ENCODE measurements around the gene EPHA10. TPM values are rescaled to one million over a fixed set of nuclear protein-coding genes. Genes with fewer than 3 reads are reported as not detected.

EPHA10 gene
- not detected in 2 replicates for total RNA-seq (2014; rRNA removed; shearing (Covaris generic); ENCODE audit: low replicate concordance)

DNA sequence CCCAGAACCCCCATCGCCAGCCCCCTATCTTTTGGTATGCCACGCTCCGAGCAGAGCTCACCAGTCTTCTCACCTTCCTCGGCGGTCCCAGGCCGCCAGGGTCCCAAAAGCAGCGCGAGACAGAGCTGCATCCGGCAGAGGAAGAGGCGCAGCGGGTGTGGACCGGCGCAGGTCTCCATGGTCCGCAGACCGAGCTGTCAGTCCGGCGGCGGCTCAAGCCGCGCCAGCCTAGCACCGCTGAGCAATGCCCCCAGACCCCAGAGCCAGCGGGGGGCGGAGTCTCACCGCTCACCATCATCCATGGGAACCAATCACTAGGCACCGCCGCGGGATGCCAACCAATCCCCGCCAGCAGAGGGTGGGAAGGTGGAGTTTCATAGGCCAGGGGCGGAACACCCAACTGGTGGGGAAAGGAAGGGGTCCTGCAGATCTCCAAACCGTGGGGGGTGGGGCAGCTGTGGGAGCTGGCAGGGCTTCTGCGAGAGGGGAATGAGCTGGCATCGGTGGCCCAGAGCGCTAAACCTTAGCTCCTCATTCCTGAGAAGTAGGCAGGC lies at the start of gene EPHA10:
EPHA10 (minus strand) TSS at position 233 of the 554 bp plus-strand sequence; CDS start at position 179, 54 bp downstream.
- Histone ChIP-seq H4K20me1 (ENCODE audit: insufficient read depth, low read depth, low read length) (no peaks in the 10 kb centered on the region), H3K79me2 (ENCODE audit: low read length) (no peaks in the 10 kb centered on the region), H3K27me3 (ENCODE audit: low read length) (no peaks in the 10 kb centered on the region), H2AFZ (ENCODE audit: low read length) (no peak within 1 kb of the TSS), H3K36me3 (ENCODE audit: insufficient read depth, low read length) (no peaks in the 10 kb centered on the region), H3K4me3 (ENCODE audit: low read length) (peak within 1 kb of the TSS; percentile 13; the same call in 1 of the 2 replicates), H3K9me2 (replicated peaks; ENCODE audit: insufficient read depth, low read length) (no peaks in the 10 kb centered on the region), H3K4me1 (ENCODE audit: low read length) (peaks cover 19% of the 10 kb centered on the region), H3K27ac (ENCODE audit: low read length) (no peak within 1 kb of the TSS), H3K9me3 (ENCODE audit: low read length) (no peaks in the 10 kb centered on the region), H3K4me2 (ENCODE audit: low read depth, low read length, poor library complexity, severe bottlenecking) (peak within 1 kb of the TSS; percentile 50), H3K9ac (ENCODE audit: low read length) (peak within 1 kb of the TSS; percentile 24; the same call in 1 of the 2 replicates)
- DNase-seq = no peak

DNA sequence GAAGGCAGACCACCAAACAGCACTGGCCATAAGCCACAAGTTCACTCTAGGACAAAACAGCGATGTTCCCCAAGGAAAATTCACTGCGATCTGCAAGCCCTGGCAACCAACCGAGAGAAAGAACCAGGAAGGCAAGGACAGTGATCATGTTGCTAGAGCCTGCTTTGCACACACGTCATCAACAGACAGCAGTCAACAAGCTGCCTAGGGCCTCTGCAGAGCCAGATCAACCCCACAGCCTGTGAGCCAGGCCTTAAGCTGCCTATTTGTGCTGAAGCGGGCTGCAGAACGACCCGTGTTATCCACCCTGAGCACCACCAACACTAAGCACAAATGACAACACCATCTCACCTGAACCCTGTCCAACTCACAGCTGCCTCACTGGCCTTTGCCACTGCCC lies 49.3 kb upstream of the EPHA10 start:
- Histone ChIP-seq H3K9me2 (replicated peaks; ENCODE audit: insufficient read depth, low read length) (no peaks in the 10 kb centered on the region), H3K27ac (ENCODE audit: low read length) (no peak overlapping the region), H2AFZ (ENCODE audit: low read length) (no peak overlapping the region), H3K9ac (ENCODE audit: low read length) (no peak overlapping the region), H3K4me1 (ENCODE audit: low read length) (peaks cover 26% of the 10 kb centered on the region), H3K36me3 (ENCODE audit: insufficient read depth, low read length) (peaks cover 6% of the 10 kb centered on the region; the same call in 1 of the 2 replicates), H3K9me3 (ENCODE audit: low read length) (no peaks in the 10 kb centered on the region), H3K79me2 (ENCODE audit: low read length) (peaks cover 31% of the 10 kb centered on the region), H3K27me3 (ENCODE audit: low read length) (no peaks in the 10 kb centered on the region), H3K4me2 (ENCODE audit: low read depth, low read length, poor library complexity, severe bottlenecking) (no peak overlapping the region), H4K20me1 (ENCODE audit: insufficient read depth, low read depth, low read length) (no peaks in the 10 kb centered on the region), H3K4me3 (ENCODE audit: low read length) (no peak overlapping the region)
- no peak for DNase-seq

GRCh38 chr1:37813529-37814145 lies 48.7 kb upstream of the EPHA10 start:
- H3K9me2 ChIP-seq (replicated peaks; ENCODE audit: insufficient read depth, low read length) = no peaks in the 10 kb centered on the region

DNA sequence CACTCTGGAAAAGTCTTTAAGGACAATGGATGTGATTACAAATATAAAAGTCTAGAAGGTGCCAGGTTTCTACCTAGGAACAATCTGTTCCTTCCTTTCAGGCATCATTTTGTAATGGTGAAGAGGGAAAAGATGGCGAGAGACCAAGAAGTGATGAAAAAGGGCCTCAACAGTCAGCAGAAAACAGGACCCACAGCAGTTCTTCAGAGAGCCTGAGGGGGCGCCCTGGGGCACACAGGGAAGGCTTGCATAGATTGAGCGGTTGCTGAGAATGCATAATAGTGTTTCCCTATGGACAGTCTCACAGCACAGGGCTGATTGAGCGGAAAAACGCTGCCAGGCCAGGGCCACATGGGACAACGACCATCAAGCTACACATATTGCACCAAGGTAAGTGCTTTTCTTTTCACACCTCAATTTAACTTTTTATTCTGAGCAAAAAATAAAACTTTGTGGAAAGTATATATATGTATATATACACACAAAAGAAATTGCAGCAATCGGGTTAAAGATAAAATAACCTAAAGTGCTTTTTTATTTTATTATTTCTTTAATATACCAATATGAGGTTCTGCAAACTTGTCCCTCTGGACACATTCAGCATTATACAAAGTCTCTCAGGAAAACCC lies 46.2 kb upstream of the EPHA10 start:
- Histone ChIP-seq H3K9me2 (replicated peaks; ENCODE audit: insufficient read depth, low read length) (no peaks in the 10 kb centered on the region), H3K4me2 (ENCODE audit: low read depth, low read length, poor library complexity, severe bottlenecking) (peak overlapping the region; percentile 43), H2AFZ (ENCODE audit: low read length) (no peak overlapping the region), H3K79me2 (ENCODE audit: low read length) (peaks cover 52% of the 10 kb centered on the region), H3K27me3 (ENCODE audit: low read length) (no peaks in the 10 kb centered on the region), H3K9me3 (ENCODE audit: low read length) (no peaks in the 10 kb centered on the region), H4K20me1 (ENCODE audit: insufficient read depth, low read depth, low read length) (peaks cover 14% of the 10 kb centered on the region), H3K9ac (ENCODE audit: low read length) (peak overlapping the region; percentile 5; the same call in 1 of the 2 replicates), H3K4me1 (ENCODE audit: low read length) (peaks cover 43% of the 10 kb centered on the region), H3K27ac (ENCODE audit: low read length) (peak overlapping the region; percentile 41), H3K36me3 (ENCODE audit: insufficient read depth, low read length) (peaks cover 10% of the 10 kb centered on the region; the same call in 1 of the 2 replicates), H3K4me3 (ENCODE audit: low read length) (no peak overlapping the region)
- DNase-seq = peak; percentile 94

More at GRCh38 chr1:37813529-37814145, 48.7 kb upstream of the EPHA10 start:
- Histone ChIP-seq H3K36me3 (ENCODE audit: insufficient read depth, low read length) (peaks cover 6% of the 10 kb centered on the region; the same call in 1 of the 2 replicates), H2AFZ (ENCODE audit: low read length) (no peak overlapping the region), H3K9ac (ENCODE audit: low read length) (no peak overlapping the region), H3K9me3 (ENCODE audit: low read length) (no peaks in the 10 kb centered on the region), H3K4me3 (ENCODE audit: low read length) (no peak overlapping the region), H3K27ac (ENCODE audit: low read length) (no peak overlapping the region), H3K4me1 (ENCODE audit: low read length) (peaks cover 32% of the 10 kb centered on the region), H3K4me2 (ENCODE audit: low read depth, low read length, poor library complexity, severe bottlenecking) (no peak overlapping the region), H4K20me1 (ENCODE audit: insufficient read depth, low read depth, low read length) (no peaks in the 10 kb centered on the region), H3K27me3 (ENCODE audit: low read length) (no peaks in the 10 kb centered on the region), H3K79me2 (ENCODE audit: low read length) (peaks cover 33% of the 10 kb centered on the region)
- DNase-seq = no peak

- H3K9me3 ChIP-seq (ENCODE audit: low read length) = no peaks in the 10 kb centered on the region
- no peak overlapping the region for H3K4me2 ChIP-seq (ENCODE audit: low read depth, low read length, poor library complexity, severe bottlenecking)
- peaks cover 22% of the 10 kb centered on the region; the same call in 1 of the 2 replicates for H3K36me3 ChIP-seq (ENCODE audit: insufficient read depth, low read length)
- H4K20me1 ChIP-seq (ENCODE audit: insufficient read depth, low read depth, low read length) = peaks cover 20% of the 10 kb centered on the region
- peak overlapping the region; percentile 41; the same call in 1 of the 2 replicates for H3K27ac ChIP-seq (ENCODE audit: low read length)
- H3K4me3 ChIP-seq (ENCODE audit: low read length) = no peak overlapping the region
- no peaks in the 10 kb centered on the region for H3K9me2 ChIP-seq (replicated peaks; ENCODE audit: insufficient read depth, low read length)
- no peak overlapping the region for H3K9ac ChIP-seq (ENCODE audit: low read length)
- no peaks in the 10 kb centered on the region for H3K27me3 ChIP-seq (ENCODE audit: low read length)
- DNase-seq = no peak
- no peak overlapping the region for H2AFZ ChIP-seq (ENCODE audit: low read length)
- H3K79me2 ChIP-seq (ENCODE audit: low read length) = peaks cover 63% of the 10 kb centered on the region
- H3K4me1 ChIP-seq (ENCODE audit: low read length) = peaks cover 43% of the 10 kb centered on the region
Measured at GRCh38 chr1:37809942-37810341, 45.0 kb upstream of the EPHA10 start.

DNA sequence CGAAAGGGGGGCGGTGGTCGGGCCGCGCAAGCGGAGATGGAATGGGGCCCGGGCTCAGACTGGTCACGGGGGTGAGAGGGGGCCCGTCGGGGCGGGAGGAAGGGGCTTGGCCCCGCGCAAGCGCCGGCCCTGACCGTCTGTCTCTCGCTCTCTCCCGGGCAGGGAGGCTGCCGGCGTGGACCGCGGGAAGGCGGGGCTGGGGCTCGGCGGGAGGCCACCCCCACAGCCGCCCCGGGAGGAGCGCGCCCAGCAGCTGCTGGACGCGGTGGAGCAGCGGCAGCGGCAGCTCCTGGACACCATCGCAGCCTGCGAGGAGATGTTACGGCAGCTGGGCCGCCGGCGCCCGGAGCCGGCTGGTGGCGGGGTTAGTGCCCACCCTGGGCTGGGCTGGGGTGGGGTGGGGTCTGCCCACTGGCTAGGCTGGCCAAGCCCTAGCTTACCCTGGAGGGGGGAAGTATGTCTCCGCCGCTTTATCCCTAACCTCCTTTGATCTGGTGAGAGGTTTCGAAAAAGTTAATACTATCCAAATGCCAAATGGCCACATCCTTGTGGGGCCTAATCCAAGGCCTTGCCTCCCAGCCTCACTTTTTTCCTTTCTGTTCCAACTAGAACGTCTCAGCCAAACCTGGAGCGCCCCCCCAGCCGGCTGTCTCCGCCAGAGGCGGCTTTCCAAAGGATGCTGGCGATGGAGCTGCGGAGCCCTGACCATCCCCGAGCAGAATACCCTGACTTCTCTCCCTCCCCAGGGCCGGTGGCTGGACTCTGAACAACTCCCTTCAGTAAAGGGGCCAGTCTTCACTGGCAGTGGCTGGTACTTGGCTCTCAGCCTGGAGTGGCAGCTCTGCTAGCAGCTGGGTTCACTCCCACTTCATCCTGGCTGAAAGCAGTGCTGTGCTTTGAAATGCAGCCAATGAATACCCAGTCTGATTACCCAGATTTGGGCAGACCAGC lies 43.7 kb upstream of the EPHA10 start:
- peak; percentile 73 for DNase-seq
- Histone ChIP-seq H4K20me1 (ENCODE audit: insufficient read depth, low read depth, low read length) (peaks cover 29% of the 10 kb centered on the region), H3K4me3 (ENCODE audit: low read length) (peak overlapping the region; percentile 86), H3K36me3 (ENCODE audit: insufficient read depth, low read length) (peaks cover 35% of the 10 kb centered on the region), H3K4me2 (ENCODE audit: low read depth, low read length, poor library complexity, severe bottlenecking) (peak overlapping the region; percentile 88), H3K79me2 (ENCODE audit: low read length) (peaks cover 69% of the 10 kb centered on the region), H3K9ac (ENCODE audit: low read length) (peak overlapping the region; percentile 78), H3K9me3 (ENCODE audit: low read length) (no peaks in the 10 kb centered on the region), H2AFZ (ENCODE audit: low read length) (no peak overlapping the region), H3K27me3 (ENCODE audit: low read length) (no peaks in the 10 kb centered on the region), H3K9me2 (replicated peaks; ENCODE audit: insufficient read depth, low read length) (no peaks in the 10 kb centered on the region), H3K4me1 (ENCODE audit: low read length) (peaks cover 43% of the 10 kb centered on the region), H3K27ac (ENCODE audit: low read length) (peak overlapping the region; percentile 40; the same call in 1 of the 2 replicates)

DNA sequence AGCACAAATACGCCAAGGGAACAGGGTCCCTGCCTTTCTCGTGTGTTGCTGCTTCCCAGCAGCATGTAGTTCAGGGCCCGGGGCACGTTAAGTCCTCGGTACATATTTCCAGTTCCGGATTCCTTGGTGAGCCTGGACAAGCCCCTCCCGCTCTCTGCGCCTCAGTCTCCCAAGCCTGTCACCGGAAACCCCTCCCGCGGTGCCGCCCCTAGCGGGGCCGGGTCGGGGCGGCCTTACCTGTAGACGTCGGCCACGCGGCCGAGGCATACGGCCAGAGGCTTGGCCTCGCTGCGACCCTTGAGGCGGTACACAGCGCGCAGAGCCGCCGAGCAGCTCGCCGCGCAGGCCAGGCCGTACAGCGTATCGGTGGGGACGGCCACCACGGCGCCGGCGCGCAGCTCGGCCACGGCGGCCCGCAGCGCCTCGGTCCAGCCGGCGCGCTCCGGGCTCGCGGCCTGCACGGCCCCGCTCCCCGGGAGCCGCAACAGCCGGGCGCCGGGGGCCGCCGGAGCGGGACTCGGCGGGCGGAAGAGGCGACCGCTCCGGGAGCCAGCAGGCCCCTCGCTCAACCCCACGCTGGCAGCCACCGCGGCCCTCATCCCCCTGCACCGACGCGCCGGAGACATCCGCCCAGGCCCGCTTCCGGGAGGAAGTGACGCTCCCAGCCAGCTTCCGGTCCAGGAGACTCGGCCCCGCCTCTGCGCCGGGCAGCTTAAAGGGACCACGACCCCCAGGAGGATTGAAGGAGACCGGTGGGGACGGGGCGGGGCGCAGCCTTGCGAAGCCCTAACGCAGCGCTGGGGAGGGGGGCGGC lies 42.8 kb upstream of the EPHA10 start, which contains the start of the genes C1orf122 and YRDC:
C1orf122 (plus strand) TSS at position 236 of the 814 bp plus-strand sequence. CDS start 615 bp downstream, outside the sequence.
YRDC (minus strand) TSS at position 654 of the 814 bp plus-strand sequence; CDS start at position 626, 28 bp downstream.
- H3K36me3 ChIP-seq (ENCODE audit: insufficient read depth, low read length) = peaks cover 43% of the 10 kb centered on the region
- H3K79me2 ChIP-seq (ENCODE audit: low read length) = peaks cover 65% of the 10 kb centered on the region
- peak within 1 kb of the TSS; percentile 86 for H3K4me3 ChIP-seq (ENCODE audit: low read length)
- peak; percentile 97 for DNase-seq
- H3K9me3 ChIP-seq (ENCODE audit: low read length) = no peaks in the 10 kb centered on the region
- peaks cover 34% of the 10 kb centered on the region for H4K20me1 ChIP-seq (ENCODE audit: insufficient read depth, low read depth, low read length)
- peak within 1 kb of the TSS; percentile 40; the same call in 1 of the 2 replicates for H3K27ac ChIP-seq (ENCODE audit: low read length)
- peaks cover 43% of the 10 kb centered on the region for H3K4me1 ChIP-seq (ENCODE audit: low read length)
- H3K9me2 ChIP-seq (replicated peaks; ENCODE audit: insufficient read depth, low read length) = no peaks in the 10 kb centered on the region
- H3K9ac ChIP-seq (ENCODE audit: low read length) = peak within 1 kb of the TSS; percentile 78
- H3K4me2 ChIP-seq (ENCODE audit: low read depth, low read length, poor library complexity, severe bottlenecking) = peak within 1 kb of the TSS; percentile 96
- H3K27me3 ChIP-seq (ENCODE audit: low read length) = no peaks in the 10 kb centered on the region
- H2AFZ ChIP-seq (ENCODE audit: low read length) = no peak within 1 kb of the TSS

Measured in Karpas-422 (cell line).